NCI-H748 (cell line): ENCODE data around the gene KRTAP2-2.
"Not testable (repeated sequence)": the region's sequence is repeated elsewhere in the genome, so short reads cannot be mapped to it uniquely, and the experiment has no call there.

Experiments
- DNase-seq: peaks from one replicate; lab custom pipeline; 2025; ENCODE audit not compliant: unreplicated experiment; lab: John Stamatoyannopoulos, UW

Gene KRTAP2-2

GRCh38 chr17:41065016-41065689, 10.1 kb upstream of the KRTAP2-2 start:
- not testable (repeated sequence) for DNase-seq

- no peak for DNase-seq
Observed at GRCh38 chr17:41064301-41064700, 9.3 kb upstream of the KRTAP2-2 start.

DNA sequence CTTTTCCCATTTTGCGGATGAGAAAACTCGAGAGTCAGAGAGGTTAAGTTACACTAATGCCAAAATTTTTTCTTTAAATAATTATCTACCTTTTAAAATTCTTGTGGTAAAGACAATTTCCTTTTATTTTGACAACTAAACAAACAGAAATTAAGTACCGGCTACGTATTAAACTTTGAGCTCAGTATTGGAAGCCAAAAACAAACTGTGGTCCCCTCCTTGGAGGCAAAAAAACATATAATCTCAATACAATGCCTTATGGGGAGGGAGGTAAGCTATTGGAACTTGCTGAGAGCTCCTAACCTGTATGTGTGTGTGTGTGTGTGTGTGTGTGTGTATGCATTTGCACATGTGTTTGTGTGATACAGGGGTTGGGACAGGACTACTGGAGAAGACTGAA, 8.4 kb upstream of the KRTAP2-2 start:
- DNase-seq = no peak

DNA sequence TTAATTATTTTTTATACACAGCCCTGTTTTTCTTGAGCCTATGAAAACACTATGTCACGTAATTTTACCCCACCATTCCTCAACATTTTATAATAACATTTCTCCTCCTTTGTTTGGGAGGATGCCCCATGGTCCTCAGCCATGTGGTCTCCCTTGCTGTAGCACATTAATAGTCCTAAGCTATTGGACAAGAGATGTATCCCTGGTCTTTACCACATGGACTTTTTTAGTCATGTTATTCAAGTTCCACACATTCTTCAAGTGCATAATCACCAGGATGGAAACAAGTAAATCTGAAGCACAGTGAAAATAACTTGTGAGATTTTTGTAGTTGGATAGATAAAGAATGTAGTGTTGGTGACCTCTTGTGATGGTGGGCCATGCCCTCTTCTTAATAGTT, 6.9 kb upstream of the KRTAP2-2 start:
- no peak for DNase-seq

DNA sequence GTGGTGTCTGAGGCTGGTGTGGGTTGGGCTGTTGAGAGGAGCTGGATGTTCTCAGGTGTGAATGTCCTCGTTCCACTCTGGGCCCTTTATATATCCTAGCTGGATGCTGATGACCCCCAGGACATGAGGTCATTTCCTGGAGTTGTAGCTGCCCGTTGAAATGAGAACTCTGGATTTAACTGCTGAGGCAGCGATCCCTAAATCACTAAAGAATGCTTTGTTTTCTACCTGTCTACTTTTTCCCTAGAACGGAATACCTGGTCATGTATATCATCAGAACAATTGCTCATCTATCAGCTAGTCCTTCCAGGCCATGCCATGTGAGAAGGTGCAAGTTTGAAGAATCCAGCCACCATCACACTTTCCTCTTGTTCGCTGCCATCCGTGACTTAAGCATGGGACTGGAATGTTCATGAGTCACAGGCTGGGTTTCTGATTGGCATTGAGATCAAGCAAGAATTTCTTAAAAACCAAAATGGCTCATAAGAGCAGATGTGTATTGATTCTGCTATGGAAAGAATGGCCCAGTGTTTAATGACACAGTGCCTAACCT, 5.1 kb upstream of the KRTAP2-2 start, which contains the start of gene KRTAP2-3:
Gene KRTAP2-3 (minus strand): TSS at position 63 of the 553 bp plus-strand sequence. CDS start 64 bp downstream, outside the sequence.
- DNase-seq = no peak

GRCh38 chr17:41059276-41060051, 4.4 kb upstream of the KRTAP2-2 start:
- DNase-seq = not testable (repeated sequence)

- no peak for DNase-seq
Observed at GRCh38 chr17:41058741-41059140, 3.7 kb upstream of the KRTAP2-2 start.

DNA sequence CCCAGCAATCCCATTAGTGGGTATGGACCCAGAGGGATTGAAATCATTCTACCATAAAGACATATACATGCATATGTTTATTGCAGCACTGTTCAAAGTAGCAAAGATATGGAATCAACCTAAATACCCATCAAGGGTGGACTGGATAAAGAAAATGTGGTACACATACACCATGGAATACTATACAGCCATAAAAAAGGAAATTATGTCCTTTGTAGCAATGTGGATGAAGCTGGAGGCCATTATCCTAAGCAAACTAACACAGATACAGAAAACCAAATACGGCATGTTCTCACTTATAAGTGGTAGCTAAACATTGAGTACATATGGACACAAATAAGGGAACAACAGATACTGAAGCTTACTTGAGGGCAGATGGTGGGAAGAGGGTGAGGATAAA, 2.5 kb upstream of the KRTAP2-2 start:
- DNase-seq = no peak

GRCh38 chr17:41054556-41054955, 474 bp downstream of the KRTAP2-2 start:
- not testable (repeated sequence) for DNase-seq

DNA sequence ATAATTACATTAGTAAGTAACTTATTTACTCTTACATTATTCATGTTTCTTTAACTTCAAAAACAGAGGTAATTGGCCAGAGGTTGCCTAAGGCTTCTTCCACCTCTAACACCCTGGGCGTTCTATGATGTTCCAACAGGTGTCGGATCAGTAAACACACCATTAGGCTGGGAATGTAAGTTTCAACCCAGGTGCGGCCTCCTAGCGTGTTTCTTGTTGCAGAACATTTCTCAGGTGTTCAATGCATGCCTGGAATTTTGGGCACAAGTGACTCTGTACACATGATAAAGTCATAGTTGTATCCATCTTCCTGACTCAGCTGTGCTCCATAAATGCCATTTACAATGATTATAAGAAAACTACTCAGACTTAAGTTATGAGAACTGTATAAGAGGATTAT, 1.0 kb downstream of the KRTAP2-2 start:
- DNase-seq = no peak

GRCh38 chr17:41052566-41052965, 2.5 kb downstream of the KRTAP2-2 start:
- DNase-seq = no peak

- no peak for DNase-seq
Observed at GRCh38 chr17:41049110-41049509, 5.9 kb downstream of the KRTAP2-2 start.

- DNase-seq = no peak
Observed at GRCh38 chr17:41048441-41048840, 6.6 kb downstream of the KRTAP2-2 start.

- DNase-seq = not testable (repeated sequence)
Observed at GRCh38 chr17:41046735-41047465, 8.1 kb downstream of the KRTAP2-2 start, which contains the start of gene KRTAP2-1. Gene KRTAP2-1, minus strand, starts transcription at chr17:41047316. Its CDS starts 49 bp downstream, at chr17:41047267.

- DNase-seq = no peak
Observed at GRCh38 chr17:41042953-41043352, 12.1 kb downstream of the KRTAP2-2 start.

DNA sequence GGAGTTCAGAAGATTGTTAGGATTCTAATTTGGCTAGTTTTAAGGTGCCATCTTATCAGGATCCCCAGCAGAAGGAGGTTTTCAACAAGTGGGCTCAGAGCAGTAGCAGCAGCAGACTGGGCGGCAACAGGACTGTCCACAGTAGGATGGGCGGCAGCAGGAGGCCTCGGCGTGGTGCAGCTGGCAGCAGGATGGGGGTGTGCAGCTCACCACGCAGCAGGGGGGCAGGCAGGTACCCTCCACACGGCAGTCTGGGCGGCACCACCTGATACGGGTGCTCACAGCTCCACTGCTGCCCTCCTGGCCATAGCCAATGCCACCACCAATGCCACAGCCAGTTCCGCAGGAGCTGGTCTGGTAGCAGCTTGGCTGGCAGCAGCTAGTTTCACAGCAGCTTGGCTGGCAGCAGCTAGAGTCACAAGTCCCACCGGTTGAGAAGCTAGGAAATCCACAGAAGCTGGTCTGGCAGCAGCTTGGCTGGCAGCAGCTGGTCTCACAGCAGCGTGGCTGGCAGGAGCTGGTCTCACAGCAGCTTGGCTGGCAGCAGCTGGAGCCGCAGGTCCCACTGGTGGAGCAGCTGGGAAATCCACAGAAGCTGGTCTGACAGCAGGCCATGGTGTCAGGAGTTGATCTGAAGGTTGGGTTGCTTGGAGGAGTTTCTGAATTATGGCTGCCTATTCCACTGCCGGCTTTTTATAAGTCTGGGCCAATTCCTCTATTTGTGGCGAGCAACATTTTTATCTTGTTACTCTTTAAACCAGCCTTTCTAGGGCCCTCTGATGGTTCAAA, 14.1 kb downstream of the KRTAP2-2 start, which contains the start of gene KRTAP1-1:
Gene KRTAP1-1 (minus strand): TSS at position 668 of the 789 bp plus-strand sequence. CDS start 53 bp downstream, at position 615.
- peak; percentile 41 for DNase-seq

- no peak for DNase-seq
Observed at GRCh38 chr17:41037853-41038350, 17.1 kb downstream of the KRTAP2-2 start.

DNA sequence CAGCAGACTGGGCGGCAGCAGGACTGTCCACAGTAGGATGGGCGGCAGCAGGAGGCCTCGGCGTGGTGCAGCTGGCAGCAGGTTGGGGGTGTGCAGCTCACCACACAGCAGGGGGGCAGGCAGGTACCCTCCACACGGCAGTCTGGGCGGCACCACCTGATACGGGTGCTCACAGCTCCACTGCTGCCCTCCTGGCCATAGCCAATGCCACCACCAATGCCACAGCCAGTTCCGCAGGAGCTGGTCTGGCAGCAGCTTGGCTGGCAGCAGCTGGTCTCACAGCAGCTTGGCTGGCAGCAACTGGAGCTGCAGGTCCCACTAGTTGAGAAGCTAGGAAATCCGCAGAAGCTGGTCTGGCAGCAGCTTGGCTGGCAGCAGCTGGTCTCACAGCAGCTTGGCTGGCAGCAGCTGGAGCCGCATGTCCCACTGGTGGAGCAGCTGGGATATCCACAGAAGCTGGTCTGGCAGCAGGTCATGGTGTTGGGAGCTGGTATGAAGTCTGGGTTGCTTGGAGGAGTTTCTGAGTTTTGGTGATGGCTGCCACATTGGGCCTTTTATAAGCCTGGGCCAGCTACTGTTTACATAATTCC, 20.6 kb downstream of the KRTAP2-2 start, which contains the start of gene KRTAP1-3:
Gene KRTAP1-3 (minus strand): TSS at position 529 of the 590 bp plus-strand sequence. CDS start 53 bp downstream, at position 476.
- DNase-seq = peak; percentile 92

DNA sequence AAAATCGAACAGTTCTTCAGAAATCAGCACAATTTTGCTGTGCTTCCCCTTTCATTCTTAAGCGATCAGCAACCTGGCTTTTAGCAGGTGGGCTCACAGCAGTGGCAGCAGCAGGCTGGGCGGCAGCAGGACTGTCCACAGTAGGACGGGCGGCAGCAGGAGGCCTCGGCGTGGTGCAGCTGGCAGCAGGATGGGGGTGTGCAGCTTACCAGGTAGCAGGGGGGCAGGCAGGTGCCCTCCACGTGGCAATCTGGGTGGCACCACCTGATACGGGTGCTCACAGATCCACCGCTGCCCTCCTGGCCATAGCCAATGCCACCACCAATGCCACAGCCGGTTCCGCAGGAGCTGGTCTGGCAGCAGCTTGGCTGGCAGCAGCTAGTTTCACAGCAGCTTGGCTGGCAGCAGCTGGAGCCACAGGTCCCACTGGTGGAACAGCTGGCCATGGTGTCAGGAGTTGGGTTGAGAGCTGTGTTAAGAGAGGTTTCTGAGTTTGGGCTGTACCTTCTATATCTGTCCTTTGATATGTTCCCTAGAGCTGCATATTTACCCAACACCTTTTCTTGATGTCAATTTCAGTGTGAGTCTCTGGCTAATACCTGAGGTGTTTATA, 25.3 kb downstream of the KRTAP2-2 start, which contains the start of gene KRTAP1-4:
Gene KRTAP1-4 (minus strand): TSS at position 563 of the 613 bp plus-strand sequence. CDS start 117 bp downstream, at position 446.
- DNase-seq = no peak
